Central memory CD4-positive, alpha-beta T cell (primary cell): ENCODE data around the gene A1BG.
A peak's percentile ranks its signal among the peaks of the same experiment; 100 is the strongest.
"Not testable (repeated sequence)": the region's sequence is repeated elsewhere in the genome, so short reads cannot be mapped to it uniquely, and the experiment has no call there.

Experiments used
- DNase-seq: peaks from one replicate; pipeline ENCODE4 v3.0.0; 2022

A1BG gene

DNA sequence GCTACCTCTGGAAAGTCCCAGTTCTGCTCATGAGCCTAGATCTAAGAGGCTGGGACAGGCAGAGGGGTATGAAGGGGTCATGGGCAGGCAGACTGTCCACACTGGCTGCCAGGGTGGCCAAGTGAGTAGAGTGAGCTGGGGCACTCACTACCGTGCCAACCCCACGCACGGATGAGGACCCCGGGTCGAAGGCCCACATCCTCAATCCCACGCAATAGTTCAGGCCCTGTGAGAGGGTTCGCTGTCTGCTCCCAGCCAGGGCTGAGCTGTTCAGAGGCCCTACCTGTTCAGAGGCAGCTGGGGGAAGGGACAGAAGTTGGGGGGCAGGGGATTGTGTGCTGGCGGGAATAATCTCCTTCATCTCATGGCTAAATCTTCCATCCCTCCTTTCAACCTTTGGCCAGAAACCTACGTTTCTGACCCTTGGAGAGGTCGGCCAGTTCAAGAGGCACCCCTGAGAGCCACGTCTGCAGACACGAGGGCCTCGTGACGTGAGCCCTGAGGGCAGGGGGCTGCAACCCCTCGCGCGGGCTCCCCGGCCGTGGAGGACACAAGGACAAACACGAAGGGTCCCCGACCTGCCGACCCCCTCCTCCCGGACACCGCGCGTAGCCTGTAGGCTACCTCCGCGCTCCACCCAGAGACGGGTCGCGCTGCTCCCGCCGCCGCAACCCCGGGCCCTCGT is 32.7 kb upstream of the A1BG start:
- DNase-seq: no peak

DNA sequence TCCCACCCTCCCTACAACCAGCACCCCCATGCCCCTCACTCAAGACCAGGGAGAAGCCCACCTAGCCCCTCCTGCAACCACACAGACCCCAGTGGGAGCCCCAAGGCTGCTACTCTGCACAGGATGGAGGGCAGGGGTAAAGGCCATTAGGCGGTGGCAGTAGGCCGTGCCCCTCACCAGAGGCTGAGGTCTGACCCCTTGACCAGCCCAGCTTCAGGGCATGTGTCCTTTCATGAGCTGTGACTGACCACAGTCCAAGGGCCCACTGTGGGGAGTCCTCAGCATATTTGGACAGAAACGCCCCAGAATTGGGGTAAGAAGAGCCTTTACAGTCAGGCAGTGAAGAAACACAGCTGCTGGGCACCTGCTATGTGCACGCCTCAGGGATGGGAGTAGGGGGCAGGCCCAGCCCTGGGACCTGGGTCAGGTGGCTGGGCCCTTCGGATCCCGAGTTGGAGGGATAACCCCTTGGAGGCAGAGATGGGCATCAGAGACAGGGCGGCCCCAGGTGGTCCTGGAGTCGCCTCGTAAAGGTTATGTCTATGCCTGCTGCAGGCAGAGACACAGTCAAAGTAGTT is 32.1 kb upstream of the A1BG start:
- DNase-seq: no peak

DNA sequence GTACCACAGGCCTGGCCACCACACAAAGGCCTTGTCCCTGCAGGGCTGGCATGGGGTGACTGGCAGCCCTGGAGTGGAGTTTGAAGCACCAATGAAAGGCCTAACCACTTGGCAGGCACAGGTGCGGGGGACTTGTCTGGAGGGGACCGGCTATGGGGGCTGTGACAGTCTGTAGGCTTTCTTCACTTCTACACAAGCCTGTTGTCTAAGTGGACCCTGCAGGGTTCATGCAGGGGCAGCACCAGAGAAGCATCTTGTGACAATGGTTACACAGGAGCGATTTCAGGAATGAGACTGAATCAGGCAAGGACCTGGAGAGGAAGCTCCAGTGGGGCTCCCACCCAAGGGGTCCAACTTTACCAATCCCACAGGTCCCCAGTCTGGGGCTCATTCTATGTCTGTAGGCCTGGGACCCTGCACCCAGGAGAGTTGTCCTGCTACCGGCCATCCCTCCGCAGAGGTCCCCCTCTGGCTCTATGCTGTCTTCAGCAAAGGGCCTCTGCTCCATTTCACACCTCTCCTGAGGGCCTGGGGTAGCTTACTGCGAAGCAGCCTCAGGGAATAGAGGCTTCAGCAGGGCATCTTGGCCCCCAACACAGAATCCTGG is 29.8 kb upstream of the A1BG start:
- no peak for DNase-seq

DNA sequence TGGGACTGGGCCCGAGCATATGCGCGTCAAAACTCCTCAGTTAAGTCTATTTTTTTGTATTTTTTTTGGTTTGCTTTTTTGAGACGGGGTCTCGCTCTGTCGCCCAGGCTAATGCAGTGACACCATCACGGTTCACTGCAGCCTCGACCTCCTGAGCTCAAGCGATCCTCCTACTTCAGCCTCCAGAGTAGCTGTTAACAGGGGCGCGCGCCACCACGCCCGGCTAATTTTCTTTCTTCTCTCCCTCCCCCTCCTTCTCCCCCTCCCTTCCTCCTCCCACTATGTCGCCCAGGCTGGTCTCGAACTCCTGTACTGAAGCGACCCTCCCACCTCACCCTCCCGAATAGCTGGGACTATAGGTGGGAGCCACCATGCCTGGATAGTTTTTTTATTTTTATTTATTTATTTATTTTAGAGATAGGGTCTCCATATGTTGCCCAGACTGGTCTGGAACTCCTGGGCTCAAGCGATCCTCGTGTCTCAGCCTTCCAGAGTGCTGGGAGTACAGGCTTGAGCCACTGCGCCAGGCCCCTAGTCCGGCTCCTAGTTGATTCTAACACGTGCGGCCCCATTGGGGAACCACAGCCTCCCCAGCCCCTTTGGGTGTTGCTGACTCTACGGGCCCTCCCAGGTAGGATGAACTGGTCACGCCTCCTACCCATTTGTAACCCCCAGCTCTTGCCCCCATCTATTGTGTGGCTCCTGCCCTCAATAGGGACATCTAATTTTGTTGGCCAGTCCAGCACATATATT is 28.3 kb upstream of the A1BG start:
- DNase-seq: no peak

DNA sequence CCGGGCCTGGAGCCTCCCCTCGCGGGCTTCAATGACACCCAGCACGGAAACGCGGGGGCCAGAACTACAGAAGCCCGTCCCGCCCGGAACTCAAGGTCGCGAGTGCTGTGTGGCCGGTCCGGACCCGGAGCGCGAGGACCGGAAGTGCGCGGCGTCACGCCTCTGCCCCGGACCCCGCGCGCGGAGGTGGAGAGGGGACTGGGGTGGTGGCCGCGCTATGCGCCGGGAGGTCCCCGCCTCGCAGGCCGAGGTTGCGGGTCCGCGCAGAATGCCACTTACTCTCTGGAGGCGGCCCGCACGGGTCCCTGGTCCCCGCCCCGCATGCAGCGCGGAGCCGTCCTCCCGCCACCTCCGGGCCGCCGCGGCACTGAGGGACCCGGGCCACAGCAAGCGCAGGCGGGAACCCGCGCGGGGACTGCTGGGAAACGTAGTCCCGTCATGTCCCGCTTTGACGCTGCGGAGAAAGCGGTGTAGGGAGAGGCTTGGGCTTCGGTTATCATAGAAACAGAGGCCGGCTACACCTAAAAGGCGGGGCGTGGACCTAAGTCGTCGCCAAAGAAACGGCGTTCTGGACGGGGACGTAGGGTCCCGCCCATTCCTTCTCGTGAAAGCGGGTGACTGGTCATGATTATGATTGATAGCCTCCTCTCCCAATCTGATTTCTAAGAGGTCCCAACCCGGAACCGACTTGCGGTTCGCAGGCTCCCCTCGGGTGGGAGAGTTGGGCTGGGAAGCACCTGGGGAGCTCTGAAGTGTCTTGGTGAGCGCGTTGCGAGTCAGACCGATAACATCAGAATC is 27.6 kb upstream of the A1BG start, which contains the start of gene ZNF837:
Gene ZNF837 (minus strand): TSS at position 369 of the 798 bp plus-strand sequence. CDS start 11,698 bp downstream, outside the sequence.
- DNase-seq: peak; percentile 99

DNA sequence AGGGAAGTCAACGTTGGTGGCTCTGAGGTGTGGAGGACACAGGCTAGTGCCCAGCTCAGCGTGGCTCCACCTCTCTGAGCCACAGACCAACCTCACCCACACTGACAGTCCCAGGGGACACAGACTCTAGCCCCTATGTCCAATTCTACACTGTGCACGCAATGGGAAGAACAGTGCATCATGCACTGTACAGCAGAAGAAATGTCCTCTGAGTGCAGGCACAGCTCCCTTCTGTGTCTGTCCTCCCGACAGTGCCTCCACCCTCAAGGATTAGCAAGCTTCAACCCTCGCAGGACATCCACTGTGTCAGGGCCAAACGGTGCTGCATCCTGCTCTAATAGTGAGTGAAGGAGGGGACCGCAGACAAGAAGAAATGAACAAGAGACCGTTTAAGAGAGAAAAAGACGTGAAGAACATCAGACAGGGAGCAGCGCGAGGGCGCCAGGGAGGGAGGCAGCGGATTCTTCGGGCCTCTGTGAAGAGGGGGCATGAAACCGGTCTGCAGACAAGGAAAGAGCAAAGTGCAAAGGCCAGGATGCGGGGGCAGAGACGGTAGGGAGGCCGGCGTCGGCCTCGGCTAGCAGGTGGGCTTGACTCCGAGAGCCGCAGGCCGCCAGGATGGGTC is 26.9 kb upstream of the A1BG start:
- no peak for DNase-seq

DNA sequence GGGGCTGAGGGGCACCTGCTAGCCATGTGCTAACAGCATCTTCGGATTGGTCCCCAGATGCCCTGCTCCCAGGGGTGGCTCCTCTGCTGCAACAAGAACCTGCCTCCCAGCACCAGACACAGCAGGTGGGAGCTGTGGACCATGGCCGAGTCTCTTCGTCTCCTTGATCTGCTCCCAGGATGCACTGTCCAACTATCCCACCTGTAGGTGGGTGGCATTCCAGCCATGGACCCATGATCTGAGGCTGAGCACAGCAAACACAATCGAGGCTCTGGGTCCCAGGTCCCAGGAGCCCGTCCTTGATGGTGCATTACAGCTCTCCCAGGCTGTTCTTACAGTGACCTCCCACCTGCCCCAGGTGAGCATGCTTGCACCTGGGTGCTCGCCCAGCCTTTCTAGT is 26.0 kb upstream of the A1BG start:
- DNase-seq: no peak

DNA sequence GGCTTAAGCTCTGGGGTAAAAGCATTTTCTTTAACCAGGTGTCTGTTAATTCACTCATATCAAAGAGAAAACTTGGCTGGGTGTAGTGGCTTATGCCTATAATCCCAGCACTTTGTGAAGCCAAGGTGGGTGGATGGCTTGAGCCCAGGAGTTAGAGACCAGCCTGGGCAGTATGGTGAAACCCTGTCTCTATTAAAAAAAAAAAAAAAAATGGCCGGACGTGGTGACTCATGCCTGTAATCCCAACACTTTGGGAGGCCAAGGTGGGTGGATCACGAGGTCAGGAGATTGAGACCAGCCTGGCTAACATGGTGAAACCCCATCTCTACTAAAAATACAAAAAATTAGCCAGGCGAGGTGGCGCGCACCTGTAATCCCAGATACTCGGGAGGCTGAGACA is 23.4 kb upstream of the A1BG start:
- not testable (repeated sequence) for DNase-seq

DNA sequence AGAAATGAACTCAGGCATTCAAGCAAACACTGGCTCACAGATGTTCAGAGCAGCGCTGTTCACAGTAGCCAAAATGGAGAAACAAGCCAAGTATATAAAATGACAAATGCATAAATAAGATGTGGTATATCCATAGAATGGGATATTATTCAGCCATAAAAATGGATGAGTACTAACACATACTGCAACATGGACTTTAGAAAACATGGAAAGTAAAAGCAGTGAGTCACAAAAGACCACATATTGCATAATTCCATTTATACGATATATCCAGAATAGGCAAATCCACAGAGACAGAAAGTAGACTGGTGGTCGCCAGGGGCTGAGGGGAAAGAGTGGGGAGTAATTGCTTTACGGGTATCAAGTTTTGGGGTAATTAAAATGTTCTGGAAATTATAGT is 20.9 kb upstream of the A1BG start:
- DNase-seq: no peak

DNA sequence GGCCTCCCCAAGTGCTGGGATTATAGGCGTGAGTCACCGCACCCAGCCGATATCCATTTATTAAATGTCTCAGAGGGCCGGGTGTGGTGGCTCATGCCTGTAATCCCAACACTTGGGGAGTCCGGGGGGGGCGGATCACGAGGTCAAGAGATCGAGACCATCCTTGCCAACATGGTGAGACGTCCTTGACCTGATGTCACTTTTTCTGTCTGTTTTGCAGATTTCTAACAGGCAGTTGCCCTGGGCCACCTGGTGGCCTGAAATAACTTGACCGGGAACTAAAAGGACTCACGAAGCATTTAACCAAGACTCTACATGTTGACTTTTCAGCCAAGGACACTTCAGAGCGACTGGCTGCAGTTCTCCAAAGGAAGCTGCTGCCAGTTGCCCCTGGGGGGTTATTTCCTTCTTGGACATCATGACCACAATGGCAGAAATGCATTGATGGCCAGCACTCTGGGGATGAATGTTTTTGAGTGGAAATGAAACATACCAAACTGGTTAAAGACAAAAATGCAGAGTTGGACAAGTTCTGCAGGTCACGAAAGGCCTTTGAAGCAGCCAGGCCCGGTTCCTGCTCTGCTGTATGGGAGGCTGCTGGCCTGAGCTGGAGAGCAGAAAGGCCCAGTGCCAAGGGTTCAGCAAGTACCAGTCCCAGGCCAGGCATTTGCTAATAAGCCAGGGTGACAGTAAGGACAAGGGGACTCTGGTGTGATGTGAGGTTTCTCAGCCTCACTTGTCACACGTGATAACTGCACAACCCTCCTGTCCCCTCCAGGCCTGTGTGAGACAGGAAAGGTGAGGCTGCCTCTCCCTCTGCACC is 19.2 kb upstream of the A1BG start:
- no peak for DNase-seq

DNA sequence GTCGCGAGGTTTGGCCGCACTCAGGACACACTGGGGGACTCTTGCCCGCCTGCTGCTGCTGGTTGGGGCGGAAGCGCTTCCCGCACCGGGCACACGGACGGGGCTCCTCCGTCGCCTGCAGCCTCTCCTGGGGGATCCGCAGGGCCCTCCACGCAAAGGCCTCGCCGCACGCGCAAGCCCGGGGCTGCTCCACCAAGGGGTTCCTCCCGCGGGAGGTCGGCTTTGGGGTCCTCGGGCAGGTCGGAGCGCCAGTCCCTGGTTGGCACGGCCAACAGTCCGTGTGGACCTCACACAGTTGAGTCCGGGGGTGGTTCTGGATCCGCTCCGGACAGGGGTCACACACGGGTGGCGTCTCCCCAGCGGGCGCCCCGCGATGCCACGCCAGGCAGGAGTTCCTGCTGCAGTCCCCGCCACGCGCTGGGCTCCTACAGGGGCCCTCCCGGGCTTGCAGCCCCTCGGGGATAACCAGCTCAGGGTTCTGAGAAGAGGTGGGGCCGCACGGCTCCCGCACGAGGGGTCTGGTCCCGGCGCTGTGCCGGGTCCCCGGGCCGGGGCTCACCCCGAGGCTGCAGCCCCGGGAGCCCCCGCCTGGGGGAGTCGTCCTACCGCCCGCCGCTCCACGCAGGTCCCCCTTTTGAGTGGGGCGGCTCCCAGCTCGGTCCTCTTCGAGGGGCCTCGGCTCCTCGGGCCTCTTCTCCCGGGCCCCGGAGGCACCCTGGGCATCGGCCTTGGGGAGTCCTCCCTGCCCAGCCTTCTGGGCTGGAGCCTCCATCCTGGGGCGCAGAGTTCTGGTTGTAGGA is 15.5 kb upstream of the A1BG start:
- no peak for DNase-seq

DNA sequence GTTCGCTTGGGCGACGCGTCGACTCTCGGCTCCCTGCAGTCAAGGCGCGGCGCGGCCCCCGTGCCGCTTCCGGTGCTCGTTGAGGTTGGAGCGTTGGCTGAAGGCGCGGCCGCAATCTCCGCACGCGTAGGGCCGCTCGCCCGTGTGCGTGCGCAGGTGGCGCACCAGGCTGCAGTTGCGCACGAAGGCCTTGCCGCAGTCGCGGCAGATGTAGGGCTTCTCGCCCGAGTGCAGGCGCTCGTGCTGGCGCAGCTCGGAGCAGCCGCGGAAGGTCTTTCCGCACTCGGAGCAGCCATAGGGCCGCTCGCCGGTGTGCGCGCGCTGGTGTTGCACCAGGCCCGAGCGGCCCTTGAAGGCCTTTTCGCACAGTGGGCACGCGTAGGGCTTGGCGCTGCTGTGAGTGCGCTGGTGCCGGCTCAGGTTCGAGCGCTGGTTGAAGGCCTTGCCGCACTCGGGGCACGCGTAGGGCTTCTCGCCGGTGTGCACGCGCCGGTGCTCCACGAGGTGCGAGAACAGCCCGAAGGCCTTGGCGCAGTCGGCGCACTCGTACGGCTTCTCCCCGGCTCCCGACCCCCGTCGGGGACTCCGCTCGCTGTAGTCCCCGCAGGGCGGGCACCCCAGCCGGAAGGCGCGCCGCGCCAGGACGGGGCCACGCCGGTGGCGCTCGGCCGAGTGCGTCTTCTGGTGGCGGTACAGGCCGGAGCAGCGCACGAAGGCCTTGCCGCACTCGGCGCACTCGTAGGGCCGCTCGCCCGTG is 14.6 kb upstream of the A1BG start:
- no peak for DNase-seq

DNA sequence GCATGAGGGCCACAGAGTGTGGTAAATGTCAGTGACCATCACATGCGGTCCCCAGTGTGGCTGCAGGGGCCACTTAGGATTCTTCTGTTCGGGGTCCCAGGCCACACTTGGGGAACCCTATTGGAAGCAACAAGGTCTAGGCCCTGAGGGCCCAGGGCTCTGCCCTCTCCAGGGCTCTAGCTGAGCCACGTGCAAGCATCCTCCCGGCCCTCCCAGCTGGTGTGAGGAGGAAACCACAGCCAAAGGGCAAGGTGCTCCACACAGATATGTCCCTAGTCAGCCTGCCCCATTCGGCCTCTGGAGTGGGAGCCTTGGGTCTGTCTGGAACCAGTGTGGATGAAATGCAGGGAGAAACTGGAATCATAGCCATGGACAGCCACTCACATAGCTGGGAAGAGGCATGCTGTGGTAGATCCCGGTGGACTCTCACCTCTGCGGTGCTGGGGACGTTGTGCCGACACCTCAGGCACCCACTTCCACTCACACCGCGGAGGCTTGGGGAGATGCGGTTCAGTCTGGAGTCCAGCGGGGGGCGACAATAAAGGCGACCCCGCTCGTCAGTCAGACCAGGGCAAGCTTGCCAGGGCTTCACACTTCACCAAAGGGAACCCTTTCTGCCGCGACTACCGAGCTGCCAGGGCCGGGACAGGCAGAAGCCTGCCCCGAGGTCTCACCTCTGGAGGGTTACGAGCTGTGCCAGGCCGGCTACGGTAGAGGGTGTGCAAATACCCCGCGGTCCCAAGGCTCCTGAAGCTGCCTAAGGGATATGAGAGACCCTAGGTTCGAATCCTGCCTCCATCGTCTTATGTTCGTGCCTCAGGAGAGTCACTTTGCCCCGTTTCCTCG is 13.5 kb upstream of the A1BG start:
- no peak for DNase-seq

DNA sequence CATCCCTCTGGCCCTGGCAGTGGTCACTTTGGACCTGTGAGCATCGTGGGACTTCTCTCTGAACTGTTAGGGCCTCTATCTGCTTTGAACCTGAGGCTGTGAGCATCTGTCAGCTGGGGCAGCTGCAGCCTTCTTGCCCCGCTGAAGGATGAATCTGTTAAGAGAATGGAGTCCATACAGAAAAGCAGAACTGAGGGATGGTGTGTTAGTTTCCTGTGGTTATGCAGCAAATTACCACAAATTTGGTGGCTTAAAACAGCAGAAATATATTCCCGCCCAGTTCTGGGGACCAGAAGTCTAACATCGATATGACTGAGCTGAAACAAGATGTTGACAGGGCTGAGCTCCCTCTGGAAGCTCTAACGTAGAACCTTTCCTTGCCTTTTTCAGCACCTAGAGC is 10.9 kb upstream of the A1BG start:
- DNase-seq: no peak

DNA sequence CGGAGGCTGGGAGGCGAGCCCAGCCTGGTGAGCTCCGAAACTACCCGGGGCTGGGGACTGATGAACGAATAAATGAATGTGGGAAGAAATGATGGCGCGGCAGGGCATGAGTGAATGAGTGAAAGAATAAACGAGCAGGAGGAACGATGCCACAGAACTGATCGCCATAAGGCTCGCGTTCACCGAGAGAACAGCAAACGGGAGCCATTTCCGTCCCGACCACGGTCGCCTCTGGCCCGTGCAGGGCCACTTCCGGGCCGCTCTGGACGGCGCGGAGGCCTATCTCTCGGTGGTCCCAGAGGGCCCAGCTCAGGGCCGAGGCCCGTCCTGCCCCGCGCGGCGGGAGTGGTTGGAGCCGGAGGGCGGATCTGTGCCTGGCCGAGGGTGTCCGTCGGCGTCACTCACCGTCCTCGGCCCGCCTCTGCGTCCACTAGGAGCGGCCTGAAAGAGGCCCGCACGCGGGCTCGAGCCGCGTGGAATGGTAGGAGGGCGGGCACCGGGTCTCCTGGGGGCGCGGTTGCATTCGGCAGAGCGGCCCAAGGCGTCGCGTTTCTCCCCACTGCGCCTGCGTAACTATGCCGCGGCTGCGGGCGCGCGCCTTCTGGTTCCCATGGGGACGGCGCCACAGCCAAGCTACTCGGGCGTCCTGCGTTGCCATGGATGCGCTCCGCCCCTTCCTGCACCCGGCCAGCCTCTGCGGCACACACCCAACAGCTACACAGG is 9.1 kb upstream of the A1BG start, which contains the start of gene ZNF497:
Gene ZNF497 (minus strand): TSS at position 480 of the 723 bp plus-strand sequence. CDS start 5,116 bp downstream, outside the sequence.
- peak; percentile 95 for DNase-seq

DNA sequence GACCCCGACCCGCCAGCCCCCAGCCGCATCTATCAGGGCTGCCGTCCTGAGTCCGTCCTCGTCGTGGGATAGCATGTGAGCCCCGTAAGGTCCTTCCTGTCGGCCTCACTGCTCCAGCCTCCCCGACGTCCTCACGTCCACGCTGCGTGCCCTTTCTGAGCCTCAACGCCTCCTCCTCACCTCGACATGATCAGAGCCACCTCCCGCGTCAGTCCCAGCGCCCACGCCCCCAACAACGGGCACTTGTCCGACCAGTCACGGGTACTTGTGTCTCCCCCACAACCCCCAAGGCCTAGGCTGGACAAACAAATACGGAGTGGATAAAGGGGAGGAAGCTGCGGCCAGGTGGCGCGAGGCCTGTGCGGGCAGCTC is 8.6 kb upstream of the A1BG start:
- no peak for DNase-seq

DNA sequence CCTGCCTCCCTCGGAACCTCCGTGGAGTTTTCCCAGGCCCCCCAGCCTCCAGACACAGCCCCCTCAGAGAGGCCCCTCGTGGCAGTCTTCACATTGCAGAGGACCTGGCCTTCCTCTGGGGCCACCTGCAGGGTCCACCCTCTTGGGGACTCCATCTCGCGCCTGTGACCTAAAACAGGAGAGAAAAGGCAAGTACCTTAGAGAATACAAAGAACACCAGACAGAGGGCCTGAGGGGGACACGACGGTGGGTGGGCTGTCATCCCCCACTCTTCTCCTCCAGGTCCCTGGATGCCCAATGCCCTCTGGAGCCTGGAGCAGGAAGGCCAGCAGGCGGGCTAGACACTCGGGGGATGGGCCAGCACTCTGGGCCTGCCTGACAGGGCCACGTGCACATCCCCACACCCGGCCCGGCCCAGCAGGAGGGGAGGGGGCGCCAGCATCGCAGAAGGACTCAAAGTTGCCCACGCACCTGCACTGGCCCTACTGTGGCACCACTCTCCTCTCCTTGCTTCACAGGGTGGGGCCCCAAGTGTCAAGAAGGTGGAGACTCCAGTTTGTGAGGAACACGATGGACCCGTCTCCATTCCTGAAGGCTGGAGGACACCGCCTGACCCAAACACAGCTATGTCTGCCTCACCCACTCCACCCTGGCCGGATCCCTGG is 4.3 kb upstream of the A1BG start:
- no peak for DNase-seq
